GM23338 (cell line): ENCODE results near the gene EHD1.

ENCODE experiments used
- CTCF ChIP-seq, 2 experiments: fragments of 200-600 bp in 1 of 2; sonication (generic) in 1 of 2; conservative IDR thresholded peaks; 2 replicates each; pipeline versions ENCODE4 v1.5.1 to v1.6.1; 2016 to 2017; ENCODE audit warnings: antibody characterized with exemption in 2 of 2, low read depth in 2 of 2, mild to moderate bottlenecking in 2 of 2, moderate library complexity in 1 of 2
- EZH2 ChIP-seq: fragments of 200-600 bp; sonication (generic); IDR thresholded peaks from one replicate; pipeline ENCODE4 v1.8.0; 2017; ENCODE audit warnings: antibody characterized with exemption, mild to moderate bottlenecking, low read depth; ENCODE audit not compliant: unreplicated experiment
- EZH2phosphoT487 ChIP-seq: fragments of 200-600 bp; sonication (generic); IDR thresholded peaks from one replicate; pipeline ENCODE4 v1.8.1; 2018; ENCODE audit warnings: antibody characterized with exemption; ENCODE audit not compliant: unreplicated experiment
- POLR2AphosphoS5 ChIP-seq: IDR thresholded peaks from 2 replicates; pipeline ENCODE4 v1.6.1; 2016; ENCODE audit warnings: antibody characterized with exemption, low read depth
- REST ChIP-seq: IDR thresholded peaks from one replicate; pipeline ENCODE4 v1.6.1; 2018; ENCODE audit warnings: antibody characterized with exemption; ENCODE audit not compliant: unreplicated experiment
- STAT1 ChIP-seq: IDR thresholded peaks from one replicate; pipeline ENCODE4 v1.6.1; 2016; ENCODE audit warnings: antibody characterized with exemption; ENCODE audit not compliant: unreplicated experiment

GRCh38 chr11:64810891-64811272 is 67.5 kb downstream of the EHD1 start:
- no peak for TF ChIP-seq REST
- no peak for TF ChIP-seq EZH2phosphoT487
- no peak for TF ChIP-seq CTCF (conservative IDR thresholded peaks at IDR 0.05; ENCODE audit: low read depth in 2 of 2)
- TF ChIP-seq EZH2, result no peak
- no peak for TF ChIP-seq POLR2AphosphoS5
- no peak for TF ChIP-seq STAT1
